ENCODE results near the gene PLAC8L1. TPM values are rescaled to one million over a fixed set of nuclear protein-coding genes. Genes with fewer than 3 reads are reported as not detected.
A peak's percentile ranks its signal among the peaks of the same experiment; 100 is the strongest.

Gene PLAC8L1
- total RNA-seq, 1 donor from 2014 or later, result 0.49 TPM

- intact Hi-C loops (cut with micrococcal nuclease), result no loop called here
- Histone ChIP-seq H3K4me3 (peak overlapping the region; percentile 45), H3K9me3 (replicated peaks) (no peaks in the 10 kb centered on the region), H3K36me3 (peaks cover 1% of the 10 kb centered on the region), H3K4me1 (peaks cover 82% of the 10 kb centered on the region), H3K27me3 (ENCODE audit: low read depth) (no peaks in the 10 kb centered on the region), H3K27ac (replicated peaks) (peak overlapping the region; percentile 91)
- DNase-seq, result peak; percentile 33
- TF ChIP-seq CTCF (IDR thresholded peaks at IDR 0.05; ENCODE audit: borderline replicate concordance), result no peak
Measured at GRCh38 chr5:146068206-146068605, 37.2 kb downstream of the PLAC8L1 start.

- intact Hi-C loops (cut with micrococcal nuclease), result no loop called here
- peaks cover 14% of the 10 kb centered on the region for H3K36me3 ChIP-seq
- TF ChIP-seq CTCF (IDR thresholded peaks at IDR 0.05; ENCODE audit: borderline replicate concordance), result no peak
- no peaks in the 10 kb centered on the region for H3K9me3 ChIP-seq (replicated peaks)
- H3K27ac ChIP-seq (replicated peaks), result peak overlapping the region; percentile 91
- H3K4me1 ChIP-seq, result peaks cover 81% of the 10 kb centered on the region
- H3K27me3 ChIP-seq (ENCODE audit: low read depth), result no peaks in the 10 kb centered on the region
- DNase-seq, result no peak
- H3K4me3 ChIP-seq, result peak overlapping the region; percentile 45
Measured at GRCh38 chr5:146066968-146067367, 38.4 kb downstream of the PLAC8L1 start.

GRCh38 chr5:146060221-146060585 lies 45.2 kb downstream of the PLAC8L1 start:
- intact Hi-C loops (cut with micrococcal nuclease), result no loop called here
- TF ChIP-seq CTCF (IDR thresholded peaks at IDR 0.05; ENCODE audit: borderline replicate concordance), result no peak
- Histone ChIP-seq H3K4me1 (peaks cover 26% of the 10 kb centered on the region), H3K4me3 (peak overlapping the region; percentile 66), H3K27me3 (ENCODE audit: low read depth) (no peaks in the 10 kb centered on the region), H3K27ac (replicated peaks) (peak overlapping the region; percentile 93), H3K9me3 (replicated peaks) (no peaks in the 10 kb centered on the region), H3K36me3 (peaks cover 16% of the 10 kb centered on the region)
- DNase-seq, result no peak

- H3K4me1 ChIP-seq, result peaks cover 26% of the 10 kb centered on the region
- H3K27ac ChIP-seq (replicated peaks), result peak overlapping the region; percentile 93
- TF ChIP-seq CTCF (IDR thresholded peaks at IDR 0.05; ENCODE audit: borderline replicate concordance), result no peak
- intact Hi-C loops (cut with micrococcal nuclease), result no loop called here
- H3K9me3 ChIP-seq (replicated peaks), result no peaks in the 10 kb centered on the region
- H3K27me3 ChIP-seq (ENCODE audit: low read depth), result no peaks in the 10 kb centered on the region
- peaks cover 16% of the 10 kb centered on the region for H3K36me3 ChIP-seq
- H3K4me3 ChIP-seq, result peak overlapping the region; percentile 66
- DNase-seq, result peak; percentile 62
Measured at GRCh38 chr5:146059460-146060220, 45.7 kb downstream of the PLAC8L1 start.

- H3K4me3 ChIP-seq, result no peak overlapping the region
- H3K9me3 ChIP-seq (replicated peaks), result no peaks in the 10 kb centered on the region
- DNase-seq, result no peak
- no peak overlapping the region for H3K27ac ChIP-seq (replicated peaks)
- peaks cover 6% of the 10 kb centered on the region for H3K4me1 ChIP-seq
- no peak for TF ChIP-seq CTCF (IDR thresholded peaks at IDR 0.05; ENCODE audit: borderline replicate concordance)
- H3K27me3 ChIP-seq (ENCODE audit: low read depth), result no peaks in the 10 kb centered on the region
- H3K36me3 ChIP-seq, result no peaks in the 10 kb centered on the region
- intact Hi-C loops (cut with micrococcal nuclease), result no loop called here
Measured at GRCh38 chr5:146055432-146055831, 49.9 kb downstream of the PLAC8L1 start.

Data from left ventricle myocardium inferior (tissue), 1 donor.